ENCODE results near the gene GNAS-AS1. TPM values are rescaled to one million over a fixed set of nuclear protein-coding genes. Genes with fewer than 3 reads are reported as not detected.
"Not testable (repeated sequence)": the region's sequence is repeated elsewhere in the genome, so short reads cannot be mapped to it uniquely, and the experiment has no call there.

GNAS-AS1 gene
- total and polyA plus RNA-seq, 10 of the 15 experiments (the other 5 are each of a cell fraction or from before 2014, with no cell fraction given) = 0.06 to 2.7 (median 1.2) TPM

- SMC1A ChIA-PET (ENCODE audit: uncharacterized antibody, unreplicated experiment) = interaction anchor here (0.8 kb wide), 1 partner anchor 385 kb away, joined by 3 read pairs; no protein-coding TSS in a partner anchor
- no peaks in the 10 kb centered on the region for H3K4me1 ChIP-seq (ENCODE audit: control insufficient read depth, insufficient read depth, low read length)
- BruUV-seq (replicated peaks) = no TSS peak
- ATAC-seq = peak; percentile 65
- H4K20me1 ChIP-seq (ENCODE audit: control insufficient read depth, insufficient read depth) = no peaks in the 10 kb centered on the region
- CTCF ChIA-PET = no interaction called here
- no peaks in the 10 kb centered on the region for H3K9me3 ChIP-seq (replicated peaks; ENCODE audit: control insufficient read depth, insufficient read depth, low read length)
- no peak overlapping the region for H2AFZ ChIP-seq (ENCODE audit: control insufficient read depth, low read depth, low read length)
- no peak for DNase-seq (ENCODE audit: low read depth, low spot score)
- H3K79me2 ChIP-seq (ENCODE audit: control insufficient read depth, insufficient read depth, low read length) = no peaks in the 10 kb centered on the region
- no peaks in the 10 kb centered on the region for H3K27me3 ChIP-seq (replicated peaks in 1 of 2; ENCODE audit: control insufficient read depth in 2 of 2, insufficient read depth in 2 of 2, low read length in 1 of 2)
- H3K9ac ChIP-seq (ENCODE audit: control insufficient read depth, insufficient read depth, low read length) = no peak overlapping the region
- intact Hi-C loops (cut with micrococcal nuclease; ENCODE audit: unreplicated experiment) = no loop called here
- no peak for FAIRE-seq
- H3K4me2 ChIP-seq (ENCODE audit: control insufficient read depth, insufficient read depth) = no peak overlapping the region
- WGBS (ENCODE audit: insufficient coverage, insufficient replicate concordance, low lambda C conversion rate, missing lambda C conversion rate) = 76% methylated on average over 8 of the region's 8 CpGs
- in situ Hi-C loops (cut with MboI) = no loop called here
- RAD21 ChIA-PET (ENCODE audit: unreplicated experiment) = no interaction called here
- no peak overlapping the region for H3K27ac ChIP-seq (ENCODE audit: control insufficient read depth, insufficient read depth)
- no peak overlapping the region for H3K4me3 ChIP-seq
- POLR2A ChIA-PET = no interaction called here
- peak; percentile 70 for TF ChIP-seq PKNOX1 (IDR thresholded peaks at IDR 0.05)
- TF ChIP-seq, protein P1, sequence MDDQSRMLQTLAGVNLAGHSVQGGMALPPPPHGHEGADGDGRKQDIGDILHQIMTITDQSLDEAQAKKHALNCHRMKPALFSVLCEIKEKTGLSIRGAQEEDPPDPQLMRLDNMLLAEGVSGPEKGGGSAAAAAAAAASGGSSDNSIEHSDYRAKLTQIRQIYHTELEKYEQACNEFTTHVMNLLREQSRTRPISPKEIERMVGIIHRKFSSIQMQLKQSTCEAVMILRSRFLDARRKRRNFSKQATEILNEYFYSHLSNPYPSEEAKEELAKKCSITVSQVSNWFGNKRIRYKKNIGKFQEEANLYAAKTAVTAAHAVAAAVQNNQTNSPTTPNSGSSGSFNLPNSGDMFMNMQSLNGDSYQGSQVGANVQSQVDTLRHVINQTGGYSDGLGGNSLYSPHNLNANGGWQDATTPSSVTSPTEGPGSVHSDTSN (IDR thresholded peaks at IDR 0.05; ENCODE audit: insufficient replicate concordance, low read depth, low read length) = peak; percentile 53
- TF ChIP-seq SP1 (IDR thresholded peaks at IDR 0.05; ENCODE audit: low read depth, low read length) = no peak
- H3K36me3 ChIP-seq (ENCODE audit: control insufficient read depth in 2 of 2, insufficient read depth in 2 of 2, low read length in 1 of 2) = peaks cover 0 to 2% of the 10 kb centered on the region in 2 experiments; a peak in 2 of 4 replicates
Observed at GRCh38 chr20:58822149-58822548, 28.6 kb downstream of the GNAS-AS1 start.

- H2AFZ ChIP-seq (ENCODE audit: control insufficient read depth, low read depth, low read length); BruUV-seq (replicated peaks); in situ Hi-C loops (cut with MboI); H3K27ac ChIP-seq (ENCODE audit: control insufficient read depth, insufficient read depth); H3K36me3 ChIP-seq (ENCODE audit: control insufficient read depth in 2 of 2, insufficient read depth in 2 of 2, low read length in 1 of 2); ATAC-seq; POLR2A ChIA-PET; intact Hi-C loops (cut with micrococcal nuclease; ENCODE audit: unreplicated experiment); H3K9me3 ChIP-seq (replicated peaks; ENCODE audit: control insufficient read depth, insufficient read depth, low read length); H4K20me1 ChIP-seq (ENCODE audit: control insufficient read depth, insufficient read depth); H3K79me2 ChIP-seq (ENCODE audit: control insufficient read depth, insufficient read depth, low read length); CTCF ChIA-PET; FAIRE-seq; RAD21 ChIA-PET (ENCODE audit: unreplicated experiment); H3K9ac ChIP-seq (ENCODE audit: control insufficient read depth, insufficient read depth, low read length); H3K27me3 ChIP-seq (replicated peaks in 1 of 2; ENCODE audit: control insufficient read depth in 2 of 2, insufficient read depth in 2 of 2, low read length in 1 of 2); H3K4me1 ChIP-seq (ENCODE audit: control insufficient read depth, insufficient read depth, low read length); DNase-seq (ENCODE audit: low read depth, low spot score); H3K4me2 ChIP-seq (ENCODE audit: control insufficient read depth, insufficient read depth); H3K4me3 ChIP-seq; SMC1A ChIA-PET (ENCODE audit: uncharacterized antibody, unreplicated experiment): not testable (repeated sequence)
- WGBS (ENCODE audit: insufficient coverage, insufficient replicate concordance, low lambda C conversion rate, missing lambda C conversion rate) = 55% methylated on average over 6 of the region's 6 CpGs
Observed at GRCh38 chr20:58820515-58820914, 30.2 kb downstream of the GNAS-AS1 start.
